ENCODE measurements around the gene RNF4. TPM values are rescaled to one million over a fixed set of nuclear protein-coding genes. Genes with fewer than 3 reads are reported as not detected.

RNF4 gene, protein sequence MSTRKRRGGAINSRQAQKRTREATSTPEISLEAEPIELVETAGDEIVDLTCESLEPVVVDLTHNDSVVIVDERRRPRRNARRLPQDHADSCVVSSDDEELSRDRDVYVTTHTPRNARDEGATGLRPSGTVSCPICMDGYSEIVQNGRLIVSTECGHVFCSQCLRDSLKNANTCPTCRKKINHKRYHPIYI
- polyA plus RNA-seq = 10 to 100 TPM; 18.6 to 39.7 (median 26.8) TPM
- long read RNA-seq, donor 1 = 0 reads
- long read RNA-seq, donor 2 = 0 reads
- long read RNA-seq, donor 3, partial matches to known transcripts = 0 of 10 reads
- long read RNA-seq, donor 3, other reads (novel, unspliced or antisense) = 10 of 10 reads
- long read RNA-seq, donor 4 = 0 reads
- long read RNA-seq, donor 5 = 0 reads
- long read RNA-seq, donor 6, partial matches to known transcripts = 6 of 15 reads
- long read RNA-seq, donor 6, other reads (novel, unspliced or antisense) = 8 of 15 reads
- long read RNA-seq, donor 7 = 0 reads
- long read RNA-seq, donor 8 = 0 reads
- long read RNA-seq, donor 9 = 0 reads
- long read RNA-seq, donor 10, transcript RNF4-206 (2 exons, 614 nt) = major isoform, 5 of 18 reads
- long read RNA-seq, donor 10, partial matches to known transcripts = 0 of 18 reads
- long read RNA-seq, donor 10, other reads (novel, unspliced or antisense) = 12 of 18 reads

DNA sequence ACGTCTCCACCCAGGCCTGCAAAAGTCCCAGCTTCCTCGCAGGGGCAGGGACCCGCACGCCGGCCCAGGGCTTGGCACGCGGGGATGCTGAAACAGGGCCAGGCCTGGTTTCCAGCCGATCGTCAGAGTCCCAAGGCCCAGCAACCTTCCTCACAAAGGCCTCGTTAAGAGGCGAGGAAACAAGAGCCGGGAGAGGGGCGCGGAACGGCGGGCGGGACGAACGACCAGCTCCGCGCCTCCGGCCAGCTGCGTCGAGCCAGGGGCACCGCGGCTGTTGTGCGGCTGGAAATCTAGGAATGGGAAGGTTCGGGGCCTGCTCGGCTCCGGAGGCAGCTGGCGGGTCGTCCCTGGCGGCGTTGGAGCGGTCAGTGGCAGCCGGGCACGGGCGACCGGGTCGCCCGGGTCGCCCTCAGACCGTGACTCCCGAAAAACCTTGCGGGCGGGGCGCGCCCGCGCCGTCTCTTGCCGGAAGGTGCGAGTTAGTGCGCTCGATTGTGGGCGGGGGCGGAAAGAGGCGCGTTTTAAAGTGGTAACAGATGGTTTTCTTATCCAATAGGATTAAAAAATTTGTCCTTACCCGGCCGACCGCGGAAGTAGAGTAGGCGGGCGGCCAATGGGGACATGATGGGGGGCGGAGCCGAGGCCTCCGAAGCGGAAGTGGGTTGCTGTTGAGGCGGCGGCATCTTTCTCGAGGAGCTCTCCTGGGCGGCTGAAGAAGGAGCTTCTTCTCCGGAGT is at the start of gene RNF4:
Gene RNF4, plus strand, starts transcription at position 651 of the 736 bp plus-strand sequence. CDS start 21,388 bp downstream, outside the sequence.
- no peaks in the 10 kb centered on the region for H3K9me3 ChIP-seq (ENCODE audit: control insufficient read depth in 2 of 2, insufficient read depth in 1 of 2, low read depth in 1 of 2, low read length in 1 of 2)
- peak within 1 kb of the TSS; percentile 84 to 95 (median 87) for H3K4me3 ChIP-seq (ENCODE audit: low read depth in 1 of 3, low read length in 3 of 3)
- no peaks in the 10 kb centered on the region for H3K27me3 ChIP-seq (ENCODE audit: control insufficient read depth in 3 of 3, insufficient read depth in 3 of 3, low read length in 3 of 3)
- FAIRE-seq = no peak
- 0% methylated on average over 70 to 74 of the region's 74 CpGs for WGBS, 3 donors
- H3K27ac ChIP-seq (ENCODE audit: low read depth in 1 of 3, low read length in 2 of 3) = peak within 1 kb of the TSS; percentile 88 to 95 (median 90)
- DNase-seq = peak; percentile 98
- peaks cover 3 to 24% (median 6%) of the 10 kb centered on the region in 3 donors for H3K4me1 ChIP-seq (ENCODE audit: control insufficient read depth in 3 of 3, insufficient read depth in 2 of 3, low read depth in 1 of 3, low read length in 2 of 3)
- H3K36me3 ChIP-seq (ENCODE audit: control insufficient read depth in 3 of 3, insufficient read depth in 2 of 3, low read depth in 1 of 3, low read length in 3 of 3) = peaks cover 0 to 29% (median 4%) of the 10 kb centered on the region in 3 donors

DNA sequence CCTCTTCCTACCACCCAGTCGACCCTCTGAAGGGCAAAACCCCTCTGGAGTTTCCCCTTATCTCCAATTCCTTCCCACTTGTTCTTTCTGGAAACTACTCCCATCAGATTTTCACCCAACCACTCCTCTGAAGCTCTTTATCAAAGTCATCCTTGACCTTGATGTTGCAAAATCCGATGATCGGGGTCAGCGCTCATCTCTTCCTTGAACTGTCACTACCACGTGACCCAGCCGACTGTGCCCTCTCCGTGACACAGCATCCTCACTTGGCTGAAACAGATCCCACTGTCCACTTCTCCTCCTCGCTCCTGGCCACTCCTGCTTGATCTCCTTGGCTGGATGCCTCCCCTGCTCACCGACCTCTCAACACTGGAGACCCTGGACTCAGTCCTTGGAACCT is 49.1 kb upstream of the RNF4 start:
- WGBS, 3 donors = 33 to 46% (median 34%) methylated on average over 9 of the region's 9 CpGs
- peak in 1 of 2 donors; percentile 18 for DNase-seq
- H3K4me3 ChIP-seq (ENCODE audit: low read depth in 1 of 3, low read length in 3 of 3) = no peak overlapping the region
- peaks cover 0 to 24% (median 0%) of the 10 kb centered on the region in 3 donors for H3K4me1 ChIP-seq (ENCODE audit: control insufficient read depth in 3 of 3, insufficient read depth in 2 of 3, low read depth in 1 of 3, low read length in 2 of 3)
- no peaks in the 10 kb centered on the region for H3K9me3 ChIP-seq (ENCODE audit: control insufficient read depth in 2 of 2, insufficient read depth in 1 of 2, low read depth in 1 of 2, low read length in 1 of 2)
- H3K36me3 ChIP-seq (ENCODE audit: control insufficient read depth in 3 of 3, insufficient read depth in 2 of 3, low read depth in 1 of 3, low read length in 3 of 3) = no peaks in the 10 kb centered on the region
- peaks cover 0 to 55% (median 0%) of the 10 kb centered on the region in 3 donors for H3K27me3 ChIP-seq (ENCODE audit: control insufficient read depth in 3 of 3, insufficient read depth in 3 of 3, low read length in 3 of 3)
- FAIRE-seq = no peak
- H3K27ac ChIP-seq (ENCODE audit: low read depth in 1 of 3, low read length in 2 of 3) = no peak overlapping the region

DNA sequence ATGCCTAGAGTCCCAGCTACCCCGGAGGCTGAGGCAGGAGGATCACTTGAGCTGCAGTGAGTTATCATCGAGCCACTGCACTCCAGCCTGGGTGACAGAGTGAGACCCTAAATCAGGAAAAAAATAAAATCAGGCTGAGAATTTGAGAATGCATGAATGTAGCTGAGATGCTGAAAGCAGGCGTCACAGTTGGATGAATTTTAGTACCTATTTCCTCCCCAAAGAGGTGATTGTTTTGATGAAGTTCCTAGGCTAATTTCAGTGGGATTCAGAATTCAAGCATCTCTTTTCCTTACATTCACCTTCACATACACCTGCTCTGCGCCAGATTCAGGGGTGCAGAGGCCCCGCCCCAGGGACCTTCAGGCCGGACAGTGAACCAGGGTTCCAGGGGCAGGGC is 47.0 kb upstream of the RNF4 start:
- peaks cover 0 to 38% (median 0%) of the 10 kb centered on the region in 3 donors for H3K27me3 ChIP-seq (ENCODE audit: control insufficient read depth in 3 of 3, insufficient read depth in 3 of 3, low read length in 3 of 3)
- H3K4me1 ChIP-seq (ENCODE audit: control insufficient read depth in 3 of 3, insufficient read depth in 2 of 3, low read depth in 1 of 3, low read length in 2 of 3) = peaks cover 0 to 15% (median 0%) of the 10 kb centered on the region in 3 donors
- H3K4me3 ChIP-seq (ENCODE audit: low read depth in 1 of 3, low read length in 3 of 3) = no peak overlapping the region
- no peaks in the 10 kb centered on the region for H3K36me3 ChIP-seq (ENCODE audit: control insufficient read depth in 3 of 3, insufficient read depth in 2 of 3, low read depth in 1 of 3, low read length in 3 of 3)
- 79 to 84% (median 83%) methylated on average over 6 of the region's 6 CpGs for WGBS, 3 donors
- FAIRE-seq (no peak), DNase-seq (no peak)
- H3K9me3 ChIP-seq (ENCODE audit: control insufficient read depth in 2 of 2, insufficient read depth in 1 of 2, low read depth in 1 of 2, low read length in 1 of 2) = no peaks in the 10 kb centered on the region
- no peak overlapping the region for H3K27ac ChIP-seq (ENCODE audit: low read depth in 1 of 3, low read length in 2 of 3)

DNA sequence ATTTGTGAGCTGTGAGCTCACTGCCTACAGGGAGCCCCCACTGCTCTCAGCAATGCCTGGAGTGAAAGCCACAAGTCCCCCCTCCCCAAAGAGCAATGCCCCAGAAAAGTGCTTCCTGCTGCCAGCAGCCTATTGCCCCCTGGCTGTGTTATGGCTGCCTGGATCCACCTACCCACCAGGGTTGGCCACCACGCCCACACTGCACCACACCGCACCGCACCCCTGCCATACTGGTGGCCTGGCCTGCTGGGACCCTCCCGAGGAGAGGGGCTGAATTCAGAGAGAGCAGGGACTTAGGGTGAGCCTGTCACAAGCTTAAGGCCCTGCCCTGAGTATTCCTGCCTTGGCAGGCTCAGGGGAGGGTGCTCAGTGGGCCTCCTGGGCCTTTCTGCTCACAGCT is 45.8 kb upstream of the RNF4 start:
- Histone ChIP-seq H3K27me3 (ENCODE audit: control insufficient read depth in 3 of 3, insufficient read depth in 3 of 3, low read length in 3 of 3) (peaks cover 0 to 29% (median 0%) of the 10 kb centered on the region in 3 donors), H3K4me3 (ENCODE audit: low read depth in 1 of 3, low read length in 3 of 3) (no peak overlapping the region), H3K9me3 (ENCODE audit: control insufficient read depth in 2 of 2, insufficient read depth in 1 of 2, low read depth in 1 of 2, low read length in 1 of 2) (no peaks in the 10 kb centered on the region), H3K36me3 (ENCODE audit: control insufficient read depth in 3 of 3, insufficient read depth in 2 of 3, low read depth in 1 of 3, low read length in 3 of 3) (no peaks in the 10 kb centered on the region), H3K27ac (ENCODE audit: low read depth in 1 of 3, low read length in 2 of 3) (no peak overlapping the region), H3K4me1 (ENCODE audit: control insufficient read depth in 3 of 3, insufficient read depth in 2 of 3, low read depth in 1 of 3, low read length in 2 of 3) (peaks cover 0 to 8% (median 0%) of the 10 kb centered on the region in 3 donors)
- WGBS, 3 donors = 73 to 81% (median 80%) methylated on average over 4 of the region's 4 CpGs
- DNase-seq = no peak
- FAIRE-seq = no peak

DNA sequence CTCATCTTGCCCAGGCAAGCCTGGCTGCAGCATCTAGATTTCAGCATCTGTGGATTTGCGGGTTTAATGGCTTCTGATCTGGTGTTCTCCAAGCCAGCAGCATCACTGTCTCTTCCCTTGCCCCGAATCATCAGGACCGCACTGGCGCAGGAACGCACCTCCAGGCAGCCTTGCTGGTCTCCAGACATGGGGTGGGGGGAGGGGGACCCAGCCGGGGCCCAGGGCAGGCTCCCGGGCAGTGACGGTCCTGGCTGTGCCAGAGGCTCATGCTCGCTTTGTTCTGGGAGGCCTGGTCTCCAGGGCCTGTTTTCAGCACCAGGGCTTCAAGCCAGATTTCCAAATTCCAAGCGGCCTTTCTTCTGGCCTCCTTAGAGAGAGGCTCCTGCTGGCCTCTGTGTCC is 45.2 kb upstream of the RNF4 start:
- no peaks in the 10 kb centered on the region for H3K9me3 ChIP-seq (ENCODE audit: control insufficient read depth in 2 of 2, insufficient read depth in 1 of 2, low read depth in 1 of 2, low read length in 1 of 2)
- no peak overlapping the region for H3K27ac ChIP-seq (ENCODE audit: low read depth in 1 of 3, low read length in 2 of 3)
- 77 to 91% (median 91%) methylated on average over 9 to 10 of the region's 10 CpGs for WGBS, 3 donors
- H3K4me3 ChIP-seq (ENCODE audit: low read depth in 1 of 3, low read length in 3 of 3) = no peak overlapping the region
- H3K27me3 ChIP-seq (ENCODE audit: control insufficient read depth in 3 of 3, insufficient read depth in 3 of 3, low read length in 3 of 3) = peaks cover 0 to 28% (median 0%) of the 10 kb centered on the region in 3 donors
- DNase-seq = no peak
- no peak for FAIRE-seq
- H3K36me3 ChIP-seq (ENCODE audit: control insufficient read depth in 3 of 3, insufficient read depth in 2 of 3, low read depth in 1 of 3, low read length in 3 of 3) = no peaks in the 10 kb centered on the region
- peaks cover 0 to 8% (median 0%) of the 10 kb centered on the region in 3 donors for H3K4me1 ChIP-seq (ENCODE audit: control insufficient read depth in 3 of 3, insufficient read depth in 2 of 3, low read depth in 1 of 3, low read length in 2 of 3)

DNA sequence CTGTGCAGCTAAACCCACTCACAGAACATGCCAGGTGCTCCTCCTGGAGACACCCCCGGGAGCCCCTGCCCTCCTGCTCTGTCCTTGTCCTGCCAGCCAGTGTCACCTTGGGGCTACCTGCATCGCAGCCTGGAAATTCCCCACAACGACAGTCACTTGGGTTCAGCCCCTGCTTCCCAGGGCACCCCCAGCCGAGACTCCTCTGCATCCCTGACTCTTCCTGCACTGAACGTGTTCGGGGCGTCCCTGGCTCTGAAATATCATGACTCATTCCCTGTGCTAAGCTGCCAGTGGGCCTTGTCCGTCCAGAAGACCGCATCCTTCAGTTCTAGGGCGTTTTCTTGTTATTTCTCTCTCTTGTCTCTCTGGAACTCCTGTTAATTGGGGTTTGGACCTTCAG is 44.3 kb upstream of the RNF4 start:
- Histone ChIP-seq H3K27me3 (ENCODE audit: control insufficient read depth in 3 of 3, insufficient read depth in 3 of 3, low read length in 3 of 3) (peaks cover 0 to 25% (median 0%) of the 10 kb centered on the region in 3 donors), H3K36me3 (ENCODE audit: control insufficient read depth in 3 of 3, insufficient read depth in 2 of 3, low read depth in 1 of 3, low read length in 3 of 3) (no peaks in the 10 kb centered on the region), H3K4me3 (ENCODE audit: low read depth in 1 of 3, low read length in 3 of 3) (no peak overlapping the region), H3K9me3 (ENCODE audit: control insufficient read depth in 2 of 2, insufficient read depth in 1 of 2, low read depth in 1 of 2, low read length in 1 of 2) (no peaks in the 10 kb centered on the region), H3K27ac (ENCODE audit: low read depth in 1 of 3, low read length in 2 of 3) (no peak overlapping the region), H3K4me1 (ENCODE audit: control insufficient read depth in 3 of 3, insufficient read depth in 2 of 3, low read depth in 1 of 3, low read length in 2 of 3) (peaks cover 0 to 2% (median 0%) of the 10 kb centered on the region in 3 donors)
- FAIRE-seq (no peak), DNase-seq (no peak)
- 69 to 78% (median 78%) methylated on average over 10 of the region's 10 CpGs for WGBS, 3 donors

DNA sequence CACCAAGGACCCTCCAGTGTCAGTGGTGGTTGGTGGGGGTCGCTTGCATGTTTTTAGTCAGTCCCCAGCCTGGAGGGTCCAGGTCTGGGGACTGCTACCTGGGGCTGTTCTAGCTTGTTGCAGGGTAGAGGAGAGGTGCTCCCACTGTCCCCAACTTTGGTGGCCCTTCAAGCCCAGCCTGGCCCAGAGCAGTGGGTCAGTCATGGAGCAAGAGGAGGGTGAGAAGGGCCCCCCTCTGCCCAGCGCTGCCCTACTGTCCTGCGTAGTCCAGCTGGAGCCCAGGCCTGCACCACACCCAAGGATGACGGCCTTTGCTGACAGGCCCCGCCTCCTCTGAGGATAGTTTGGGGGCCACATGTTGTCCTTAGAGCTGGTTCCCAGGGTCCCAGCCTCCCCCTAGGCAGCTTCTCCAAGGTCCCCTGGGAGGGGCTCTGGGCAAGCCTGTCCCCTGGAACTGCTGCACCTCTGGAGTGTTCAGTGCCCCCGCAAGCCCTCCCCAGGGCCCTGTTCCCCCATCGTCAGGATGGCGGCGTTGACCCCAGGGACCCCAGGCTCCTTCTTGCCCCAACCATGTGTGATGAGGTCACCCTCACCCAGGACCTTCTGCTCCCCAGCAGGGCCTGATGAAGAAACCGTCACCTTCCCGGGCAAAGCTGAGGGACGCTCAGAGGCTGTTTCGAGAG is 43.4 kb upstream of the RNF4 start:
- Histone ChIP-seq H3K36me3 (ENCODE audit: control insufficient read depth in 3 of 3, insufficient read depth in 2 of 3, low read depth in 1 of 3, low read length in 3 of 3) (no peaks in the 10 kb centered on the region), H3K4me3 (ENCODE audit: low read depth in 1 of 3, low read length in 3 of 3) (no peak overlapping the region), H3K4me1 (ENCODE audit: control insufficient read depth in 3 of 3, insufficient read depth in 2 of 3, low read depth in 1 of 3, low read length in 2 of 3) (no peaks in the 10 kb centered on the region), H3K27ac (ENCODE audit: low read depth in 1 of 3, low read length in 2 of 3) (no peak overlapping the region), H3K27me3 (ENCODE audit: control insufficient read depth in 3 of 3, insufficient read depth in 3 of 3, low read length in 3 of 3) (peaks cover 0 to 16% (median 0%) of the 10 kb centered on the region in 3 donors), H3K9me3 (ENCODE audit: control insufficient read depth in 2 of 2, insufficient read depth in 1 of 2, low read depth in 1 of 2, low read length in 1 of 2) (no peaks in the 10 kb centered on the region)
- 93 to 95% (median 94%) methylated on average over 13 of the region's 13 CpGs for WGBS, 3 donors
- FAIRE-seq = no peak
- no peak for DNase-seq

DNA sequence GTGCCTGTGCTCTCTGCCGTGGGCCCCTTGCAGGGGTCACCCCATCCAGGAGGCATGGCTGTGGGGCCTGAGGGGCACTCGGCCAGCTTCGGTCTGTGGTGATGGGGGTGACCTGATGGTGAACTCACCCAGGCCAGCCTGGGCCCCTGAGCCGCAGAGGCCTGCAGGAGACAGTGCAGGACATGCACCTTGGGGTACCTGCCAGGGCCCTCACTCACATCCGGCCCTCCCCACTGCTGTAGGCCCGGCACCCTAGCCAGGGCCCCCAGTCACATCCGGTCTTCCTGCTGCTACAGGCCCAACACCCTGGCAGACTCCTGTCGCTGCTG is 42.9 kb upstream of the RNF4 start:
- Histone ChIP-seq H3K4me3 (ENCODE audit: low read depth in 1 of 3, low read length in 3 of 3) (no peak overlapping the region), H3K27me3 (ENCODE audit: control insufficient read depth in 3 of 3, insufficient read depth in 3 of 3, low read length in 3 of 3) (peaks cover 0 to 10% (median 0%) of the 10 kb centered on the region in 3 donors), H3K9me3 (ENCODE audit: control insufficient read depth in 2 of 2, insufficient read depth in 1 of 2, low read depth in 1 of 2, low read length in 1 of 2) (no peaks in the 10 kb centered on the region), H3K27ac (ENCODE audit: low read depth in 1 of 3, low read length in 2 of 3) (no peak overlapping the region), H3K4me1 (ENCODE audit: control insufficient read depth in 3 of 3, insufficient read depth in 2 of 3, low read depth in 1 of 3, low read length in 2 of 3) (no peaks in the 10 kb centered on the region), H3K36me3 (ENCODE audit: control insufficient read depth in 3 of 3, insufficient read depth in 2 of 3, low read depth in 1 of 3, low read length in 3 of 3) (no peaks in the 10 kb centered on the region)
- WGBS, 3 donors = 82 to 92% (median 85%) methylated on average over 7 to 8 of the region's 8 CpGs
- DNase-seq = no peak
- FAIRE-seq = no peak

Measured in small intestine (tissue), 16 donors.